Right atrium auricular region (tissue), 2 donors: ENCODE measurements around the gene TBX18. TPM values are rescaled to one million over a fixed set of nuclear protein-coding genes. Genes with fewer than 3 reads are reported as not detected.

Experiments used
- DNase-seq: peaks from one replicate; pipeline ENCODE4 v3.0.0-alpha.2; 2019; ENCODE audit warnings: low spot score
- H3K27ac ChIP-seq, 2 donors: fragments of 200-600 bp; sonication (generic); 1 replicate in 1 of 2; 2 replicates in 1 of 2; pipeline ENCODE4 v1.5.1; 2016 to 2019
- H3K27me3 ChIP-seq, 2 donors: fragments of 200-600 bp; sonication (generic); one replicate each; pipeline versions ENCODE4 v1.5.1 to v1.6.0; 2017 to 2019
- H3K36me3 ChIP-seq: fragments of 200-600 bp; sonication (generic); one replicate; pipeline ENCODE4 v1.5.1; 2016
- H3K4me1 ChIP-seq, 2 donors: fragments of 200-600 bp; sonication (generic); one replicate each; pipeline versions ENCODE4 v1.5.1 to v1.6.0; 2017 to 2019
- H3K4me3 ChIP-seq, 2 donors: fragments of 200-600 bp; sonication (generic); 1 replicate in 1 of 2; 2 replicates in 1 of 2; pipeline ENCODE4 v1.5.1; 2017 to 2019; ENCODE audit warnings: mild to moderate bottlenecking in 1 of 2, moderate library complexity in 1 of 2
- H3K9me3 ChIP-seq, 2 donors: fragments of 200-600 bp; sonication (generic); one replicate each; pipeline ENCODE4 v1.5.1; 2019
- CTCF ChIP-seq, 2 donors: fragments of 200-600 bp; sonication (generic); IDR thresholded peaks; one replicate each; pipeline ENCODE4 v1.5.1; 2019; ENCODE audit warnings: antibody characterized with exemption in 2 of 2
- total RNA-seq, 2 donors: library from RNA; depleted of rRNA; stranded (reverse); fragments of >200 nt; gene quantifications; one replicate each; pipeline ENCODE4 v1.1.0, GENCODE V29; 2016

The TBX18 gene
- total RNA-seq, 2 donors from 2014 or later, result 8.2 to 13.1 TPM

GRCh38 chr6:84773133-84773430, 8.7 kb upstream of the TBX18 start:
- Histone ChIP-seq H3K27ac (peak overlapping the region; percentile 79 to 82), H3K9me3 (no peaks in the 10 kb centered on the region), H3K27me3 (peaks cover 0 to 6% of the 10 kb centered on the region in 2 donors), H3K36me3 (no peaks in the 10 kb centered on the region), H3K4me1 (peaks cover 0 to 19% of the 10 kb centered on the region in 2 donors), H3K4me3 (peak overlapping the region; percentile 42 to 52)
- TF ChIP-seq CTCF (IDR thresholded peaks at IDR 0.05), result no peak
- DNase-seq, result no peak

DNA sequence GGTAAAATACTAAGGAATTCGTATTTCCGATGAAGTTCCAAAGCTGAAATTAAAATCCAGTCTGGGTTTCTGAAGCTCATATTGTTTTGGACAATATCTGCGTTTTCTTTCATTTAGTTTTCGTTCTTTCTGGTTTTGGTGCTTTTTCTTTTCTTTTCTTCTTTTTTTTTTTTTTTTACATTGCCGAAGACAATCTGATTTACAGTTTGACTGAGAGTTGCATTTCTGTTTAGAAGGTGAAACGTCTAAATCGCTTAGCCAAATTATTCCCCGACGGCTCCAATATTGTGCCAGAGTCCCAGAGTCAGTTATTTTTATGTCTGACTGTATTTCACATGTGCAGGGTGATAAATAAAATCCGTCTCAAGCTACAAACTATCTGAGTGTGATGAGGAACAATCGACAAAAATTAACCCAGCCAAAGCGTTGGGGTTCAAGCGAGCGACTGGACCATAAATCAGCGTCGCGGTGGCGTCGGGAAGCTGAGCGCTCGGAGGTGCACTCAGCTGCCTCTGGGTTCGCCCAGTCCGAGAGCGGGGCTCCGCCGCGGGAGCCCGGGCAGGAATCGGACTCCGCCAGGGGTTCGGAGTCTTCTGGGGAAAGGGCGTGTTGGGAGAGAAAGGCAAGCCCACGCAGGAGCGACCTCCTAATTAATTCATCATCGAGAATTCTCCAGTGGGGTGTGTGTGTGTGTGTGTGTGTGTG, 8.2 kb upstream of the TBX18 start:
- peak overlapping the region; percentile 79 to 82 for H3K27ac ChIP-seq
- TF ChIP-seq CTCF (IDR thresholded peaks at IDR 0.05), result no peak
- peaks cover 0 to 19% of the 10 kb centered on the region in 2 donors for H3K4me1 ChIP-seq
- H3K27me3 ChIP-seq, result peaks cover 0 to 6% of the 10 kb centered on the region in 2 donors
- H3K36me3 ChIP-seq, result no peaks in the 10 kb centered on the region
- peak overlapping the region; percentile 42 to 52 for H3K4me3 ChIP-seq
- no peaks in the 10 kb centered on the region for H3K9me3 ChIP-seq
- DNase-seq, result no peak

GRCh38 chr6:84771756-84772356, 7.5 kb upstream of the TBX18 start:
- H3K27ac ChIP-seq, result peak overlapping the region; percentile 79 to 82
- no peak for DNase-seq

DNA sequence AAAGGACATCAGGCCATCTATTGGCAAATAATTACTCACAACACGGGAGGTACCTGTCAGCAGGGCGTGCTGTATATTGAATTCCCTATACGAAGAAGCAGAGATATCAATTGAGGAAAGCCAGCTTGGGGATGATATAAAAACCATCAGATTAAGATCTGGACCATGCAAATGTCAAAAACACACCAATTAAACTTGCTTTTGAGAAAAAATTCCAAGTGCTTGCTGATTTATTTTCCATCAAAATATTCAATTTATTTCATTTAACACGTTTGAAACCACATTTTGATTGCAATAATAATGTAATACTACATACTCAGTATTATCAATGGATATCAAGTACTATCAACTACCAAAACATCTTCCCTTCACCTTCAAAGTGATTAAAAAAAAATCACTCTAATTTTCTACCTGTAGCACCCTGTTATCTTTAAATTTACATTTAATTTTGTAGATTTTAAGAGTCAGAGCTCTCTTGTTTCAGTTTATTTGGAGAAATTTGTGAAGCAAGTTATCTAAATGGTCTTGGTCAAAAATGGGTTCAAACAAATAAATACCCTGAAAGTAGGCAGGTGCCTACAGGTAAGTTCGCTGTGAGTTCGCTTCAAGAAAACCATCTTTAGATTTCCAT, 6.8 kb upstream of the TBX18 start:
- Histone ChIP-seq H3K27ac (peak overlapping the region; percentile 79 to 82), H3K27me3 (peaks cover 0 to 14% of the 10 kb centered on the region in 2 donors), H3K4me1 (peaks cover 0 to 19% of the 10 kb centered on the region in 2 donors), H3K36me3 (no peaks in the 10 kb centered on the region), H3K4me3 (peak overlapping the region in 1 of 2 donors; percentile 52), H3K9me3 (no peaks in the 10 kb centered on the region)
- no peak for TF ChIP-seq CTCF (IDR thresholded peaks at IDR 0.05)
- DNase-seq, result no peak

More at GRCh38 chr6:84771756-84772356, 7.5 kb upstream of the TBX18 start:
- no peak for TF ChIP-seq CTCF (IDR thresholded peaks at IDR 0.05)
- Histone ChIP-seq H3K36me3 (no peaks in the 10 kb centered on the region), H3K4me1 (peaks cover 0 to 19% of the 10 kb centered on the region in 2 donors), H3K9me3 (no peaks in the 10 kb centered on the region), H3K4me3 (peak overlapping the region; percentile 3 to 52), H3K27me3 (peaks cover 0 to 9% of the 10 kb centered on the region in 2 donors)

DNA sequence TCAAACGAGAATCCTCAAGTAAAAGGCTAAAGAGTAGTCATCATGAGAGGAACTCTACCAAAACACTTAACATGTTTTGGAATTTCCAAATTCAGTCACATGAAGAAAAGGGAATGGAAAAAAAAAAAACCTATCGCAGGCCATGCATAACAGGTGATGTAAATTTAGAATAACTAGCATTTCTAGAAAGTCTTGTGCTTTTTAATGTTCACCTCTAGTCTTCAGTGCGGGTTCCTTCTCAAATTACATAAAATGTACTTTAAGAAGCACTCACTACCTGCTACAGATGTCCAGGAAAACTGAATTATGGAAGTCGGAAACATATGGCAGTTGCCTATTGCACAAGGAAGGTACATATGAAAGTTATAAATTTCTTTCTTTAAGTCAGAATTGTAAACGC, 6.1 kb upstream of the TBX18 start:
- Histone ChIP-seq H3K27ac (no peak overlapping the region), H3K9me3 (no peaks in the 10 kb centered on the region), H3K36me3 (no peaks in the 10 kb centered on the region), H3K4me1 (peaks cover 0 to 19% of the 10 kb centered on the region in 2 donors), H3K27me3 (peaks cover 0 to 17% of the 10 kb centered on the region in 2 donors), H3K4me3 (no peak overlapping the region)
- TF ChIP-seq CTCF (IDR thresholded peaks at IDR 0.05), result no peak
- DNase-seq, result no peak
